Activated CD4-positive, alpha-beta T cell treated with anti-CD3 and anti-CD28 coated beads, Interleukin-2, amount 50 U/mL, for 1 hour (primary cell): Measurements from ENCODE around the gene ABCG4.

Experiments used
- DNase-seq: peaks from one replicate; pipeline ENCODE4 v3.0.0-alpha.2; 2020

ABCG4 gene

GRCh38 chr11:119210050-119210449 is 61.2 kb downstream of the ABCG4 start:
- no peak for DNase-seq
